Endometrial microvascular endothelial cells (primary cell): ENCODE results near the gene HOXC9. TPM values are rescaled to one million over a fixed set of nuclear protein-coding genes. Genes with fewer than 3 reads are reported as not detected.

ENCODE experiments used
- in situ Hi-C: cut with HindIII; loops from 2 replicates; pipeline ENCODE4 v1.10.0; 2017; ENCODE audit warnings: low sequenced_read_pairs, low pct_unique_long_range_greater_than_20kb; ENCODE audit errors: inconsistent ontology term
- total RNA-seq: library from RNA; depleted of rRNA; stranded (reverse); fragments of >200 nt; gene quantifications from one replicate; pipeline ENCODE4 v1.2.3, GENCODE V29; 2015; ENCODE audit errors: inconsistent ontology term

The HOXC9 gene
- total RNA-seq, 1 donor from 2014 or later = not detected

GRCh38 chr12:54030442-54030801, 30.5 kb downstream of the HOXC9 start:
- in situ Hi-C loops = no loop called here

- in situ Hi-C loops = no loop called here
Observed at GRCh38 chr12:54030889-54031471, 31.0 kb downstream of the HOXC9 start.

- in situ Hi-C loops = no loop called here
Observed at GRCh38 chr12:54031480-54031879, 31.5 kb downstream of the HOXC9 start.

- in situ Hi-C loops = no loop called here
Observed at GRCh38 chr12:54032086-54032619, 32.2 kb downstream of the HOXC9 start.

- in situ Hi-C loops = no loop called here
Observed at GRCh38 chr12:54032627-54033100, 32.7 kb downstream of the HOXC9 start, which contains the start of gene HOXC5. HOXC5 (plus strand) TSS chr12:54033050; CDS start chr12:54033123, 73 bp downstream.

- in situ Hi-C loops = no loop called here
Observed at GRCh38 chr12:54033106-54033979, 33.4 kb downstream of the HOXC9 start.

GRCh38 chr12:54033980-54034784, 34.2 kb downstream of the HOXC9 start:
- in situ Hi-C loops = no loop called here

- in situ Hi-C loops = no loop called here
Observed at GRCh38 chr12:54034785-54035310, 34.9 kb downstream of the HOXC9 start.

- in situ Hi-C loops = no loop called here
Observed at GRCh38 chr12:54035568-54036264, 35.8 kb downstream of the HOXC9 start.

- in situ Hi-C loops = no loop called here
Observed at GRCh38 chr12:54036620-54037359, 36.8 kb downstream of the HOXC9 start.

- in situ Hi-C loops = no loop called here
Observed at GRCh38 chr12:54037360-54038283, 37.7 kb downstream of the HOXC9 start.

GRCh38 chr12:54038284-54038870, 38.4 kb downstream of the HOXC9 start:
- in situ Hi-C loops = no loop called here

GRCh38 chr12:54038871-54039414, 39.0 kb downstream of the HOXC9 start:
- in situ Hi-C loops = no loop called here

GRCh38 chr12:54039417-54040147, 39.6 kb downstream of the HOXC9 start:
- in situ Hi-C loops = no loop called here

- in situ Hi-C loops = no loop called here
Observed at GRCh38 chr12:54040148-54040494, 40.2 kb downstream of the HOXC9 start.

GRCh38 chr12:54040648-54041047, 40.7 kb downstream of the HOXC9 start:
- in situ Hi-C loops = no loop called here
